Peyer's patch (tissue), 4 donors: ENCODE results near the gene TSPEAR.

Experiments
- POLR2A ChIP-seq, 2 donors: fragments of 450-650 bp; IDR thresholded peaks; one replicate each; pipeline ENCODE4 v1.5.1; 2017; ENCODE audit warnings: antibody characterized with exemption in 2 of 2, mild to moderate bottlenecking in 2 of 2, moderate library complexity in 2 of 2
- TF ChIP-seq, protein P1 (sequence below), 6 experiments: fragments of 450-650 bp in 4 of 6; fragments of 200-600 bp in 2 of 6; sonication (generic) in 1 of 6; IDR thresholded peaks; one replicate each; pipeline ENCODE4 v1.5.1; 2017 to 2019; ENCODE audit warnings: antibody characterized with exemption in 6 of 6, mild to moderate bottlenecking in 3 of 6, moderate library complexity in 1 of 6

DNA sequence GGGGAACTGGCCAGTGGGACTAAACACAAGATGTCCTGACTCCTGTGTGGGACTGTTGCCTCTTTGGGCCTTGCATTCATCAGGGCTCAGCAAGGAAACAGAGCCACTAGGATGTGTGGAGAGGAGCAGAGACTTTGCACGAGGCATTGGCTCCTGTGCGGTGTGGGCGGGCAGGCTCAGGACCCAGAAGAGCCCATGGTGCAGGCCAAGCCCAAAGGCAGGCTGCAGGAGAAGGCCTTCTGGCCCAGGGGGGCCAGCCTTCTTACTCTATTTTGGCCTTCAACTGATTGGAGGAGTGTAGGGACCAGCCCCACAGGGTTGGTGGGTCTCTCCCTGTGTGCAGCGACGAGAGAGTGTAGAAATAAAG lies 232.6 kb downstream of the TSPEAR start:
- TF ChIP-seq, protein P1, sequence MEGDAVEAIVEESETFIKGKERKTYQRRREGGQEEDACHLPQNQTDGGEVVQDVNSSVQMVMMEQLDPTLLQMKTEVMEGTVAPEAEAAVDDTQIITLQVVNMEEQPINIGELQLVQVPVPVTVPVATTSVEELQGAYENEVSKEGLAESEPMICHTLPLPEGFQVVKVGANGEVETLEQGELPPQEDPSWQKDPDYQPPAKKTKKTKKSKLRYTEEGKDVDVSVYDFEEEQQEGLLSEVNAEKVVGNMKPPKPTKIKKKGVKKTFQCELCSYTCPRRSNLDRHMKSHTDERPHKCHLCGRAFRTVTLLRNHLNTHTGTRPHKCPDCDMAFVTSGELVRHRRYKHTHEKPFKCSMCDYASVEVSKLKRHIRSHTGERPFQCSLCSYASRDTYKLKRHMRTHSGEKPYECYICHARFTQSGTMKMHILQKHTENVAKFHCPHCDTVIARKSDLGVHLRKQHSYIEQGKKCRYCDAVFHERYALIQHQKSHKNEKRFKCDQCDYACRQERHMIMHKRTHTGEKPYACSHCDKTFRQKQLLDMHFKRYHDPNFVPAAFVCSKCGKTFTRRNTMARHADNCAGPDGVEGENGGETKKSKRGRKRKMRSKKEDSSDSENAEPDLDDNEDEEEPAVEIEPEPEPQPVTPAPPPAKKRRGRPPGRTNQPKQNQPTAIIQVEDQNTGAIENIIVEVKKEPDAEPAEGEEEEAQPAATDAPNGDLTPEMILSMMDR (IDR thresholded peaks at IDR 0.05): no peak
- no peak for TF ChIP-seq POLR2A (IDR thresholded peaks at IDR 0.05)
